ENCODE results near the gene PELO.
"Not testable (repeated sequence)": the region's sequence is repeated elsewhere in the genome, so short reads cannot be mapped to it uniquely, and the experiment has no call there.

The PELO gene

GRCh38 chr5:52811067-52811749, 23.5 kb downstream of the PELO start:
- no peak for TF ChIP-seq CTCF (IDR thresholded peaks at IDR 0.05; ENCODE audit: low read depth, low read length, missing control alignments)
- no peak overlapping the region for H3K4me3 ChIP-seq (ENCODE audit: low read depth, low read length)
- DNase-seq (ENCODE audit: low read depth): no peak

- no peak for TF ChIP-seq CTCF (IDR thresholded peaks at IDR 0.05; ENCODE audit: low read depth, low read length, missing control alignments)
- no peak for DNase-seq (ENCODE audit: low read depth)
- no peak overlapping the region for H3K4me3 ChIP-seq (ENCODE audit: low read depth, low read length)
Observed at GRCh38 chr5:52814352-52815148, 26.8 kb downstream of the PELO start.

- TF ChIP-seq CTCF (IDR thresholded peaks at IDR 0.05; ENCODE audit: low read depth, low read length, missing control alignments): no peak
- H3K4me3 ChIP-seq (ENCODE audit: low read depth, low read length): no peak overlapping the region
- DNase-seq (ENCODE audit: low read depth): no peak
Observed at GRCh38 chr5:52817818-52818217, 30.1 kb downstream of the PELO start.

GRCh38 chr5:52818360-52818759, 30.6 kb downstream of the PELO start:
- no peak overlapping the region for H3K4me3 ChIP-seq (ENCODE audit: low read depth, low read length)
- DNase-seq (ENCODE audit: low read depth): no peak
- no peak for TF ChIP-seq CTCF (IDR thresholded peaks at IDR 0.05; ENCODE audit: low read depth, low read length, missing control alignments)

- not testable (repeated sequence) for H3K4me3 ChIP-seq (ENCODE audit: low read depth, low read length); DNase-seq (ENCODE audit: low read depth)
Observed at GRCh38 chr5:52818807-52819206, 31.1 kb downstream of the PELO start.

- no peak overlapping the region for H3K4me3 ChIP-seq (ENCODE audit: low read depth, low read length)
- DNase-seq (ENCODE audit: low read depth): no peak
- no peak for TF ChIP-seq CTCF (IDR thresholded peaks at IDR 0.05; ENCODE audit: low read depth, low read length, missing control alignments)
Observed at GRCh38 chr5:52821901-52822300, 34.2 kb downstream of the PELO start.

GRCh38 chr5:52822437-52822836, 34.7 kb downstream of the PELO start:
- no peak for TF ChIP-seq CTCF (IDR thresholded peaks at IDR 0.05; ENCODE audit: low read depth, low read length, missing control alignments)
- no peak for DNase-seq (ENCODE audit: low read depth)
- no peak overlapping the region for H3K4me3 ChIP-seq (ENCODE audit: low read depth, low read length)
